Prostate gland (tissue), 2 donors: ENCODE measurements around the gene NDUFS6. TPM values are rescaled to one million over a fixed set of nuclear protein-coding genes. Genes with fewer than 3 reads are reported as not detected.

Experiments
- DNase-seq: peaks from one replicate; pipeline ENCODE4 v3.0.0-alpha.2; 2019; ENCODE audit warnings: low spot score
- H3K27ac ChIP-seq, 2 donors: fragments of 200-600 bp; sonication (generic); 2 replicates each; pipeline ENCODE4 v1.5.1; 2017 to 2019
- H3K27me3 ChIP-seq: fragments of 200-600 bp; sonication (generic); replicated peaks from 2 replicates; pipeline ENCODE4 v1.5.1; 2019; ENCODE audit not compliant: insufficient read depth
- H3K36me3 ChIP-seq, 2 donors: fragments of 200-600 bp; sonication (generic); 1 replicate in 1 of 2; 2 replicates in 1 of 2; pipeline versions ENCODE4 v1.5.1 to v1.8.1; 2017 to 2019
- H3K4me1 ChIP-seq: fragments of 200-600 bp; sonication (generic); replicated peaks from 2 replicates; pipeline ENCODE4 v1.5.1; 2019
- H3K4me3 ChIP-seq, 2 donors: fragments of 200-600 bp; sonication (generic); 2 replicates each; pipeline ENCODE4 v1.5.1; 2017 to 2019
- H3K9me3 ChIP-seq: fragments of 200-600 bp; sonication (generic); 2 replicates; pipeline ENCODE4 v1.5.1; 2017
- POLR2A ChIP-seq: fragments of 450-650 bp; IDR thresholded peaks from one replicate; pipeline ENCODE4 v1.6.1; 2016; ENCODE audit warnings: antibody characterized with exemption, mild to moderate bottlenecking
- POLR2AphosphoS5 ChIP-seq: sonication (generic); formaldehyde crosslinking; IDR thresholded peaks from one replicate; pipeline ENCODE4 v1.6.1; 2017; ENCODE audit warnings: antibody characterized with exemption
- WGBS: methylation state at CpG from one replicate; pipeline ENCODE4 v1.1.5; 2018; 5-methylcytosine and 5-hydroxymethylcytosine counted together
- intact Hi-C: fragments of 100-400 bp; cut with DNase I; formaldehyde crosslinking; loops from one replicate; pipeline ENCODE4 v1.14.2; 2022
- total RNA-seq, 2 donors: library from RNA; depleted of rRNA; stranded (reverse); fragments of >200 nt; gene quantifications; one replicate each; pipeline ENCODE4 v1.1.0, GENCODE V29; 2016
- TF ChIP-seq, protein P1 (sequence below), 4 experiments: fragments of 200-600 bp in 2 of 4; fragments of 450-650 bp in 2 of 4; sonication (generic) in 2 of 4; IDR thresholded peaks; 1 replicate in 3 of 4; 2 replicates in 1 of 4; pipeline ENCODE4 v1.5.1; 2016 to 2019; ENCODE audit warnings: antibody characterized with exemption in 4 of 4, mild to moderate bottlenecking in 2 of 4, moderate library complexity in 2 of 4

The NDUFS6 gene
- total RNA-seq, 2 donors from 2014 or later: 27.8 to 70.2 TPM

DNA sequence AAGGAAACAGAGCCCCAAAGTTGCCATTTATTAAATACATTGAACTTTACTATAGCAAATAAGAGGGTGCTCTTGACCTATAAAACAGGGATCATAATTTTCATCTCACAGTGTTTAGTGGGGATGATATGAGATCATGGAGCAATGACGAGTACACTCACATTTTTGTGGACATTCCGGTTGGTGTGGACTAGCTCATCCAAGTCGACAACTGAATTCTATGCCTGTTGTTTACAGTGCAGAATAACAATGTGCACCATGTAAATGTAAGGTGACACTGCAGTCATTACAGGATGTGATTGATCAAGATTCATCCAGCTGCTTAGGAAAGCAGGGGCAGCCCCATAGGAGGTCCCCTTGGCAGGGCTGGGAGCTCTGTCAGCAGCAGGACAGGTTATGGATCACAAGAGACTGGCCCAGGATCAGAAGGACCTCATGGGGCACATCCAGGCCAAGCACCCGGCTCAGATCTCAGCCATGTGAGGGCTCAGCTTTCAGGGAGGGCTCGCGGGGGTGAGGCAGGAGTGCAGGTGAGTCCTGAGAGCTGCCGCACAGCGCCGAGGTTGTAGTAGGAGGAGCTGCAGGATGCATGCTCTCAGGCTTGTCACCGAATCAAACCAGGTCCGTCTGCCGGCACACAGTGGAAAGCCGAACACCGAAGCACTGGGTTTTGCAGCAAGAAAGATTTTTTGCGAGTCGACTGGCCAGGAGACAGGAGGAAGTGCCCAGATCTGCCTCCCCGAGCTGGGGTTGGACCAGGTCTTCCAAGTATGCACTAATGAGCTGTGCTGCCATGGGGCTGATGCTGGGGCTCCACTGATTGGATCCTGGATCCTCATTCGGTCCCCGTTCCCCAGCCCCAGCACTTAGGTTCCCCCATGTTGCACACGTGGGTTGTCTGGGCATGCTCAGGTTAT is 29.8 kb upstream of the NDUFS6 start:
- peak overlapping the region; percentile 65 to 75 for H3K27ac ChIP-seq
- 49% methylated on average over 20 of the region's 20 CpGs for WGBS

DNA sequence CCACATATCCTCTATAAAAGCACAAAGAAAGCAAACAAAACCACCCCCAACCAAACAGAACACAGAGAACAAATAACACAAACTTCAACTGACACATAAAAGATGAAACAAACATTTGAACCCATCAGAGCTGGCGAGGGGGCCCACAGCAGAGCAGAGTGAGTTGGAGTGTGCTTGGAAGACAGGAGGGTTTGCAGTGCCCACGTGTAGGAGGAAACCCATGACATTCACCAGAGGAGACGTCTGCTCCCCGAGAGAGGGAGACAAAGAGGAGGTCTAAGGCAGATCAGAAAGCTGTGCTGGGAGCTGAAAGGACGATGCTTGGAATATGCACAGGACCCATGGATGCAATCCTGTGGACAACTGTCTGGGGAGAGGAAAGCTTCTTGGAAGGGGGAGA is 28.6 kb upstream of the NDUFS6 start:
- intact Hi-C loops: no loop called here
- TF ChIP-seq, protein P1, sequence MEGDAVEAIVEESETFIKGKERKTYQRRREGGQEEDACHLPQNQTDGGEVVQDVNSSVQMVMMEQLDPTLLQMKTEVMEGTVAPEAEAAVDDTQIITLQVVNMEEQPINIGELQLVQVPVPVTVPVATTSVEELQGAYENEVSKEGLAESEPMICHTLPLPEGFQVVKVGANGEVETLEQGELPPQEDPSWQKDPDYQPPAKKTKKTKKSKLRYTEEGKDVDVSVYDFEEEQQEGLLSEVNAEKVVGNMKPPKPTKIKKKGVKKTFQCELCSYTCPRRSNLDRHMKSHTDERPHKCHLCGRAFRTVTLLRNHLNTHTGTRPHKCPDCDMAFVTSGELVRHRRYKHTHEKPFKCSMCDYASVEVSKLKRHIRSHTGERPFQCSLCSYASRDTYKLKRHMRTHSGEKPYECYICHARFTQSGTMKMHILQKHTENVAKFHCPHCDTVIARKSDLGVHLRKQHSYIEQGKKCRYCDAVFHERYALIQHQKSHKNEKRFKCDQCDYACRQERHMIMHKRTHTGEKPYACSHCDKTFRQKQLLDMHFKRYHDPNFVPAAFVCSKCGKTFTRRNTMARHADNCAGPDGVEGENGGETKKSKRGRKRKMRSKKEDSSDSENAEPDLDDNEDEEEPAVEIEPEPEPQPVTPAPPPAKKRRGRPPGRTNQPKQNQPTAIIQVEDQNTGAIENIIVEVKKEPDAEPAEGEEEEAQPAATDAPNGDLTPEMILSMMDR (IDR thresholded peaks at IDR 0.05): peak in 3 of 4 experiments; percentile 21 to 55 (median 32)
- peak; percentile 82 for TF ChIP-seq POLR2AphosphoS5
- no peak for TF ChIP-seq POLR2A
- WGBS: 14% methylated on average over 5 of the region's 5 CpGs

More for the DNA sequence above, 29.8 kb upstream of the NDUFS6 start:
- Histone ChIP-seq H3K9me3 (no peaks in the 10 kb centered on the region), H3K4me3 (no peak overlapping the region), H3K36me3 (no peaks in the 10 kb centered on the region), H3K4me1 (peaks cover 5% of the 10 kb centered on the region), H3K27me3 (no peaks in the 10 kb centered on the region)
- intact Hi-C loops: no loop called here
- no peak for DNase-seq
- TF ChIP-seq, protein P1 (IDR thresholded peaks at IDR 0.05): no peak
- TF ChIP-seq POLR2AphosphoS5 (peak; percentile 51), POLR2A (no peak)

DNA sequence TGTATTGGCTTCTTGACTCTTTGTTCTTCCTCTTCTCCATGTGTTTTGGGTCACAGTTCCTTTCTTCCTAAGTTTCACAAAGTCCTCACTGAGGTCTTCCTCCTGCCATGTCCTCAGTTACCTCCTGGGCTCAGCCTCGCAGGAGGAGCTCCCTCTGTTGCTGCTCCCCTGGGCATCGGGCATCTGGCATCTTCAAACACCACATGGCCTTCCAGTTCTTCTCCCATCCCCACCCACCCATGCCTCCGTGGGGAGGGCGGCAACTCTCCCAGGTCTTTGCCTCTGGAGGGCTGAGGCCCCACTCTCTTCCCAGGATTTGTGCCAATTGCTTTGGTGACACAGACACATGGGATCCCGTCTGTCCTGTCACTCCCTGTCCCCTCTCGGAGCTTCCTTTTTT is 24.4 kb upstream of the NDUFS6 start:
- Histone ChIP-seq H3K27me3 (no peaks in the 10 kb centered on the region), H3K36me3 (no peaks in the 10 kb centered on the region), H3K9me3 (no peaks in the 10 kb centered on the region), H3K4me3 (no peak overlapping the region), H3K4me1 (peaks cover 3% of the 10 kb centered on the region), H3K27ac (no peak overlapping the region)
- DNase-seq: no peak
- intact Hi-C loops: no loop called here
- TF ChIP-seq, protein P1 (IDR thresholded peaks at IDR 0.05): no peak
- TF ChIP-seq POLR2A (no peak), POLR2AphosphoS5 (no peak)
- 86% methylated on average over 6 of the region's 6 CpGs for WGBS

More for the DNA sequence above, 28.6 kb upstream of the NDUFS6 start:
- H3K4me3 ChIP-seq: no peak overlapping the region
- no peaks in the 10 kb centered on the region for H3K9me3 ChIP-seq
- no peaks in the 10 kb centered on the region for H3K27me3 ChIP-seq
- peaks cover 5% of the 10 kb centered on the region for H3K4me1 ChIP-seq
- peak overlapping the region; percentile 50 to 75 for H3K27ac ChIP-seq
- DNase-seq: peak; percentile 65
- H3K36me3 ChIP-seq: no peaks in the 10 kb centered on the region

DNA sequence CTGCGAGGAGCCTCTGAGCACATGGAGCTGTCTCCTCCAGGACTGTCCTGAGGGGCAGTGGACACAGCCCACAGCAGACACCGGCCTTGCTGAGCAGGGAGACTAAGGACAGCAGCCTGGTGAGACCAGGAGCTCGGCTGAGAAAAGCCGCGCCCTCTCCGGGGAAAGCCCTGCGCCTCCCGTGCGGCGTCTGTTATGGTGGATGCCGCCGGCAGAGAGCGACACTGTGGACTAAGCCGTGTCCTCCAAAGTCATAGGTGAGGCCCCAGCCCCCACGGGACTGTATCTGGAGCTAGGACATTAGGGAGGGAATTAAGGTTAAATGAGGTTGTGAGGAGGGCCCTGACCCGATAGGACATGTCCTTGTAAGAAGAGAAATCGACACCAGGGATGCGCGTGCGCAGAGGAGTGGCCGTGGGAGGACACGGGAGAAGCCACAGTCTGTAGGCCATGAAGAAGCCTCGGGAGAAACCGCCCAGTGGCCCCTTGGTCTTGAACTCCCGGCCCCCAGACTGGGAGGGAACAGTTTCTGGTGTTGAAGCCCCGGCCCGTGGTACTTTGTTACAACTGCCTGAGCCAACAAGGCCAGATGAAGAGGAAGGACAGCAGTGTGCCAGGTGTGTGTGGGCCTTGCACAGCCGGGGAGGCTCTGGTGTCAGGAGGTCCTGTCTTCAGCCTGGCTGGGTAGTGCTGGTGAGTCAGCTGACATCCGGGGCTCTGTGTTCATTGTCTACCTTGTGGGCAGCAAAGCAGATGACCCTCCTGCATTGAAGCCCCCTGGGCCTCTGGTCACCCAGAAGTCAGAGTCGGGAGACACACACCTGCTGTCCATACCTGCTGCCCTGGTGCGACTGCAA is 23.7 kb upstream of the NDUFS6 start:
- 87% methylated on average over 31 of the region's 31 CpGs for WGBS
- intact Hi-C loops: no loop called here
- TF ChIP-seq POLR2AphosphoS5 (no peak), POLR2A (no peak)
- TF ChIP-seq, protein P1 (IDR thresholded peaks at IDR 0.05): no peak

More for the DNA sequence above, 23.7 kb upstream of the NDUFS6 start:
- H3K9me3 ChIP-seq: no peaks in the 10 kb centered on the region
- H3K36me3 ChIP-seq: no peaks in the 10 kb centered on the region
- H3K4me3 ChIP-seq: no peak overlapping the region
- no peak for DNase-seq
- no peaks in the 10 kb centered on the region for H3K27me3 ChIP-seq
- H3K4me1 ChIP-seq: no peaks in the 10 kb centered on the region
- no peak overlapping the region for H3K27ac ChIP-seq
